Activated CD4-positive, alpha-beta T cell treated with anti-CD3 and anti-CD28 coated beads for 36 hours (primary cell): ENCODE data around the gene MTFP1. TPM values are rescaled to one million over a fixed set of nuclear protein-coding genes. Genes with fewer than 3 reads are reported as not detected.
A peak's percentile ranks its signal among the peaks of the same experiment; 100 is the strongest.
"Not testable (repeated sequence)": the region's sequence is repeated elsewhere in the genome, so short reads cannot be mapped to it uniquely, and the experiment has no call there.

ENCODE experiments used
- ATAC-seq: fragments of 200-7000 bp; cut with Tn5 transposase; one replicate; pipeline ENCODE4 v1.10.0; 2021; ENCODE audit warnings: mild to moderate bottlenecking, moderate library complexity
- CTCF ChIA-PET: fragments of 350-600 bp; sonication (Branson Sonifier 250); formaldehyde crosslinking; loops from one replicate; lab custom pipeline; 2021; ENCODE audit warnings: antibody characterized with exemption; lab: Charles Lee
- POLR2A ChIA-PET: fragments of 350-600 bp; sonication (Branson Sonifier 250); formaldehyde crosslinking; loops from one replicate; lab custom pipeline; 2021; ENCODE audit warnings: antibody characterized with exemption, inconsistent platforms; lab: Charles Lee
- DNase-seq: peaks from one replicate; pipeline ENCODE4 v3.0.0-alpha.2; 2020
- H3K27ac Mint-ChIP-seq: one replicate; pipeline ENCODE4 v1.8.0; 2021; ENCODE audit warnings: mixed read lengths
- H3K27me3 Mint-ChIP-seq: one replicate; pipeline ENCODE4 v1.8.0; 2021; ENCODE audit warnings: mixed read lengths
- H3K36me3 Mint-ChIP-seq: one replicate; pipeline ENCODE4 v1.8.0; 2021; ENCODE audit warnings: low read depth, mixed read lengths
- H3K4me1 Mint-ChIP-seq: one replicate; pipeline ENCODE4 v1.8.0; 2021; ENCODE audit warnings: mixed read lengths
- H3K4me3 Mint-ChIP-seq: one replicate; pipeline ENCODE4 v1.8.0; 2021; ENCODE audit warnings: mild to moderate bottlenecking, moderate library complexity, mixed read lengths
- H3K9me3 Mint-ChIP-seq: one replicate; pipeline ENCODE4 v1.8.0; 2021; ENCODE audit warnings: low read depth, mixed read lengths
- intact Hi-C, 2 experiments: fragments of 100-400 bp; cut with DNase I in 1 of 2; cut with micrococcal nuclease in 1 of 2; formaldehyde crosslinking; loops; one replicate each; pipeline versions ENCODE4 v1.14.2 to v1.15.1; 2022 to 2024; cut with DNase I, micrococcal nuclease
- total RNA-seq, 2 experiments: library from RNA; stranded (reverse); gene quantifications; one replicate each; pipeline ENCODE4 v1.2.3, GENCODE V29; 2021

MTFP1 gene
- total RNA-seq, 2 experiments from 2014 or later, result 47.0 to 54.6 TPM

DNA sequence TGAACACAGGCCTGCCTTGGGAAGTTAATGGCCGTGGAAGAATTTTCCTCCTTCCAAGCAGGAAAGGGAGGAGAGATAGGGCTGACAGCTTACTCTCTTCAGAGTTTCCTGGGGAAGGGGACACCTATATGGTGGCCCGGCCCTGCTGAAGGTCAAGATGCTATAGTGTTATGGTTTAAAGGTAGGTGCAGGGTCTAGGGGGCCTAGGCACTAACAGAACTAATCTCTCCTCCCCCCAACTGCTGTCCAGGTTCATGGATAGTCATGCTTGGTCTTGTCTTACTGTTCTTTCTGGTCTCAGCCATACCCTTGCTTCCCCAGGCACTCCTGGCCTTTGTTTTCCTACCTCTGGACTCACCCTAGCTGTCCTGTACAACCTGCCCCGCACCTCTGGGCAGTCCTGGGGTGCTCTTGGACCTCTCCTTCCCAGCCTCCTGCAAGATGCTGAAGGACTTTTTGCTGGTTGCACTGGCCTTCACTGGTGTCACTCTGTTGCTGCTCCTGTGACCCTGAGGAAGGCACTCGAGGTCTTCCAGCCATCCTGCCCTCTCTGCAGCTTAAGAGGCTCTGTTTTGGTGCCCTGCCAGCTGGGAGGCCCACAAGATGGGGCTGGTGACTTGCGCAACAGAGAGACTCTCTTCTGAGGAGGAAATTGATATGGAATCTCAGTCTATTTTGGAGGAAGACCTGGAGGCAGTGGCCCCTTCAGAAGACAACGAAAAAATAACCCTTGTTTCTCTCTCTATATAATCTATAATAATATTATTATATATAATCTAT, 28.4 kb downstream of the MTFP1 start:
- DNase-seq (peak; percentile 70), ATAC-seq (peak; percentile 71)
- intact Hi-C loops, result no loop called here
- Mint-ChIP-seq H3K4me3 (no peak overlapping the region), H3K27ac (no peak overlapping the region), H3K36me3 (no peaks in the 10 kb centered on the region), H3K9me3 (no peaks in the 10 kb centered on the region), H3K4me1 (no peaks in the 10 kb centered on the region), H3K27me3 (peaks cover 2% of the 10 kb centered on the region)
- CTCF ChIA-PET, result interaction anchor here (0.7 to 1.2 kb wide), 3 partner anchors 10 to 1351 kb away, joined by 3 read pairs; no protein-coding TSS in a partner anchor
- POLR2A ChIA-PET, result no interaction called here

GRCh38 chr22:30455075-30455840, 29.7 kb downstream of the MTFP1 start:
- POLR2A ChIA-PET, result no interaction called here

DNA sequence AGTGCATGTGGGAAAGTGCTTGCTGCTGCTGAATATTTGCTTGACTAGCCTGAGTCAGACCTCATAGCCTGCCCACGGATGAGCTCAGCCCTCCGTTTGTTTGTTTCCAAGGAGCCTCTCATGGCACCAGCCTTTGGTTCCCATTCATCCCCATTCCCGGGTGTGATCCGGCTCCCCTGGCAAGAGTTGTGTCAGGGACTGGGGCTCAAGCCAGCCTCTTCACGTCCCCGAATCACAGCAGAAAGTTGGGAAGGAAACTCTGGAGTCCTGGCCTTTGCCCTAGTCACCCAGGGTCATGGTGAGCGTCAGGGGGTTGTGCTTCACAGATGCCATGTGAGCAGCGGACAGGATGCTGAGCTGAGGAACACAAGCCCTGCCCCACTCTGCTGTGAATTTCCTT, 32.4 kb downstream of the MTFP1 start:
- DNase-seq, result no peak

More at GRCh38 chr22:30455075-30455840, 29.7 kb downstream of the MTFP1 start:
- CTCF ChIA-PET, result interaction anchor here (2.1 kb wide), 1 partner anchor 11 kb away, joined by 10 read pairs; no protein-coding TSS in a partner anchor
- ATAC-seq (no peak), DNase-seq (peak; percentile 19)
- intact Hi-C loops, result no loop called here
- Mint-ChIP-seq H3K4me3 (no peak overlapping the region), H3K27ac (no peak overlapping the region), H3K4me1 (no peaks in the 10 kb centered on the region), H3K9me3 (no peaks in the 10 kb centered on the region), H3K27me3 (peaks cover 4% of the 10 kb centered on the region), H3K36me3 (no peaks in the 10 kb centered on the region)

GRCh38 chr22:30459181-30460052, 33.8 kb downstream of the MTFP1 start:
- no peak overlapping the region for H3K27ac Mint-ChIP-seq
- no peaks in the 10 kb centered on the region for H3K36me3 Mint-ChIP-seq
- intact Hi-C loops, result no loop called here
- CTCF ChIA-PET, result interaction anchor here (0.7 to 0.8 kb wide), 2 partner anchors 14 to 29 kb away, joined by 5 read pairs; no protein-coding TSS in a partner anchor
- H3K4me1 Mint-ChIP-seq, result no peaks in the 10 kb centered on the region
- no peak overlapping the region for H3K4me3 Mint-ChIP-seq
- peaks cover 5% of the 10 kb centered on the region for H3K27me3 Mint-ChIP-seq
- peak; percentile 51 for DNase-seq
- no peaks in the 10 kb centered on the region for H3K9me3 Mint-ChIP-seq
- peak; percentile 23 for ATAC-seq
- POLR2A ChIA-PET, result interaction anchor here (0.6 kb wide), 1 partner anchor 652 kb away, joined by 5 read pairs; no protein-coding TSS in a partner anchor

More for the DNA sequence above, 32.4 kb downstream of the MTFP1 start:
- H3K27me3 Mint-ChIP-seq, result peaks cover 5% of the 10 kb centered on the region
- CTCF ChIA-PET, result interaction anchor here (1.3 kb wide), 1 partner anchor 71 kb away, joined by 4 read pairs; the partner anchor contains the start of gene RNF215
- POLR2A ChIA-PET, result no interaction called here
- no peak for ATAC-seq
- intact Hi-C loops, result no loop called here
- H3K36me3 Mint-ChIP-seq, result no peaks in the 10 kb centered on the region
- H3K4me3 Mint-ChIP-seq, result no peak overlapping the region
- H3K9me3 Mint-ChIP-seq, result no peaks in the 10 kb centered on the region
- H3K27ac Mint-ChIP-seq, result no peak overlapping the region
- no peaks in the 10 kb centered on the region for H3K4me1 Mint-ChIP-seq

DNA sequence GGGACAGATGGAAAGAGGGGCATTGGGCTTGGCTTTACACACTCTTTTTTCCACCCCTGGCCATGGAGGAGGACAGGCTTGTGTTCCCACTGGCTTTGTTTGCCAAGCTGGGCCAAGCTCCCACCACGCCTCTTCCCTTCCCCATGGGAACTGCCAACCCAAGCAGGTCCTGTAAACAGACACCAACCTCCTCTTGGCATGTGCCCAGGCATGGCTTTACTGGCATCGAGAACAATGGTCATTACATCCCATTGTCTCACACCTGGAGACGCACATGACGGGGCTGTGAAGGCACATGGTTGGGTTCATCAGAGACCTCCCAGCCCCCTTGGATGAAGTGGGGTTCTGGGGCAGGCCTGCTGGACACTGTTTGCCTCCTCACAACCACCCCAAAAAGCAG, 34.6 kb downstream of the MTFP1 start:
- ChIA-PET POLR2A (no interaction called here), CTCF (no interaction called here)
- no peaks in the 10 kb centered on the region for H3K4me1 Mint-ChIP-seq

GRCh38 chr22:30460555-30460954, 35.0 kb downstream of the MTFP1 start:
- H3K9me3 Mint-ChIP-seq, intact Hi-C loops, H3K4me3 Mint-ChIP-seq, H3K4me1 Mint-ChIP-seq, POLR2A ChIA-PET, CTCF ChIA-PET, DNase-seq, ATAC-seq, H3K36me3 Mint-ChIP-seq, H3K27ac Mint-ChIP-seq: not testable (repeated sequence)
- peaks cover 14% of the 10 kb centered on the region for H3K27me3 Mint-ChIP-seq

More for the DNA sequence above, 34.6 kb downstream of the MTFP1 start:
- no peak overlapping the region for H3K4me3 Mint-ChIP-seq
- H3K9me3 Mint-ChIP-seq, result no peaks in the 10 kb centered on the region
- ATAC-seq (no peak), DNase-seq (no peak)
- no peaks in the 10 kb centered on the region for H3K36me3 Mint-ChIP-seq
- intact Hi-C loops, result no loop called here
- no peak overlapping the region for H3K27ac Mint-ChIP-seq
- H3K27me3 Mint-ChIP-seq, result peaks cover 11% of the 10 kb centered on the region

DNA sequence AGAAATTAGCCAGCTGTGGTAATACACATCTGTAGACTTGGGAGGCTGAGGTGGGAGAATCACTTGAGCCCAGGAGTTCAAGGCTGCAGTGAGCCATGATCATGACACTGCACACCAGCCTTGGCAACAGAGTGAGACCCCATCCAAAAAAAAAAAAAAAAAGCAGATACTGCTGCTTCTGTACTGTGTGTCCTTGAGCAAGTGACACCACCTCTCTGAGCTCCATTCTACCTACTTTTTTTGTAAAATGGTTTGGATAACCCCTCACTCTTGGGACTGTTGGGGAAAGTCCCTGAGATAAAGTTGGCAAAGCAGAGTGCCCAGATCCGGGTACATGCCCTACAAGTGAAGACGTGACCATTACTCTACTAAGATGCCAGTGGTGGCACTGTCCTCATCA, 43.6 kb downstream of the MTFP1 start:
- POLR2A ChIA-PET, result no interaction called here
- intact Hi-C loops, result no loop called here
- no peaks in the 10 kb centered on the region for H3K9me3 Mint-ChIP-seq
- no peak overlapping the region for H3K27ac Mint-ChIP-seq
- ATAC-seq, result no peak
- no peak overlapping the region for H3K4me3 Mint-ChIP-seq
- peaks cover 22% of the 10 kb centered on the region for H3K27me3 Mint-ChIP-seq
- CTCF ChIA-PET, result interaction anchor here (1.1 kb wide), 1 partner anchor 93 kb away, joined by 4 read pairs; no protein-coding TSS in a partner anchor
- no peaks in the 10 kb centered on the region for H3K36me3 Mint-ChIP-seq
- no peaks in the 10 kb centered on the region for H3K4me1 Mint-ChIP-seq
- no peak for DNase-seq

- POLR2A ChIA-PET, result no interaction called here
- no peak for DNase-seq
These were observed 45.1 kb downstream of the MTFP1 start for GRCh38 chr22:30470655-30471054.

GRCh38 chr22:30471616-30472318, 46.2 kb downstream of the MTFP1 start, which contains the start of gene SEC14L3:
SEC14L3 (minus strand) TSS chr22:30472017; CDS start chr22:30471958, 59 bp downstream.
- Mint-ChIP-seq H3K9me3 (no peaks in the 10 kb centered on the region), H3K27ac (no peak within 1 kb of the TSS), H3K36me3 (no peaks in the 10 kb centered on the region), H3K4me1 (no peaks in the 10 kb centered on the region), H3K4me3 (no peak within 1 kb of the TSS), H3K27me3 (peaks cover 10% of the 10 kb centered on the region)
- DNase-seq (no peak), ATAC-seq (no peak)
- intact Hi-C loops, result no loop called here
- CTCF ChIA-PET, result no interaction called here
- POLR2A ChIA-PET, result interaction anchor here (0.7 kb wide), 1 partner anchor 182 kb away, joined by 4 read pairs; no protein-coding TSS in a partner anchor

More at GRCh38 chr22:30470655-30471054, 45.1 kb downstream of the MTFP1 start:
- CTCF ChIA-PET, result no interaction called here
- no peaks in the 10 kb centered on the region for H3K9me3 Mint-ChIP-seq
- no peaks in the 10 kb centered on the region for H3K4me1 Mint-ChIP-seq
- intact Hi-C loops, result no loop called here
- H3K27me3 Mint-ChIP-seq, result peaks cover 12% of the 10 kb centered on the region
- no peak overlapping the region for H3K27ac Mint-ChIP-seq
- no peaks in the 10 kb centered on the region for H3K36me3 Mint-ChIP-seq
- H3K4me3 Mint-ChIP-seq, result no peak overlapping the region
- no peak for ATAC-seq

GRCh38 chr22:30472994-30473720, 47.6 kb downstream of the MTFP1 start:
- ChIA-PET POLR2A (interaction anchor here (0.5 kb wide), 1 partner anchor 54 kb away, joined by 3 read pairs; no protein-coding TSS in a partner anchor), CTCF (interaction anchor here (0.9 kb wide), 1 partner anchor 13 kb away, joined by 3 read pairs; no protein-coding TSS in a partner anchor)
- intact Hi-C loops, result no loop called here
- no peak for ATAC-seq
- no peak for DNase-seq
- Mint-ChIP-seq H3K36me3 (no peaks in the 10 kb centered on the region), H3K27ac (no peak overlapping the region), H3K4me3 (no peak overlapping the region), H3K4me1 (no peaks in the 10 kb centered on the region), H3K9me3 (no peaks in the 10 kb centered on the region), H3K27me3 (peaks cover 10% of the 10 kb centered on the region)
